Astrocyte of the hippocampus (primary cell): ENCODE results near the gene OGFOD3.

Experiments
- DNase-seq: peaks from one replicate; pipeline ENCODE4 v3.0.0; 2011; ENCODE audit warnings: low read depth, low spot score

The OGFOD3 gene

GRCh38 chr17:82446649-82447048 is 28.3 kb upstream of the OGFOD3 start:
- no peak for DNase-seq

- DNase-seq: no peak
Observed at GRCh38 chr17:82446124-82446523, 27.7 kb upstream of the OGFOD3 start.

GRCh38 chr17:82445542-82445941 is 27.2 kb upstream of the OGFOD3 start:
- no peak for DNase-seq

- peak; percentile 48 for DNase-seq
Observed at GRCh38 chr17:82444941-82445521, 26.6 kb upstream of the OGFOD3 start.

- no peak for DNase-seq
Observed at GRCh38 chr17:82444284-82444893, 26.0 kb upstream of the OGFOD3 start.

GRCh38 chr17:82443465-82444283 is 25.3 kb upstream of the OGFOD3 start:
- DNase-seq: no peak

GRCh38 chr17:82442643-82443464 is 24.5 kb upstream of the OGFOD3 start:
- DNase-seq: no peak

GRCh38 chr17:82441691-82442487 is 23.5 kb upstream of the OGFOD3 start:
- DNase-seq: no peak

- DNase-seq: no peak
Observed at GRCh38 chr17:82440991-82441627, 22.7 kb upstream of the OGFOD3 start.

- DNase-seq: no peak
Observed at GRCh38 chr17:82440469-82440981, 22.1 kb upstream of the OGFOD3 start.

GRCh38 chr17:82439829-82440365 is 21.5 kb upstream of the OGFOD3 start:
- no peak for DNase-seq

- DNase-seq: no peak
Observed at GRCh38 chr17:82439194-82439828, 20.9 kb upstream of the OGFOD3 start.

- no peak for DNase-seq
Observed at GRCh38 chr17:82438401-82439193, 20.2 kb upstream of the OGFOD3 start.

- no peak for DNase-seq
Observed at GRCh38 chr17:82437325-82437668, 18.9 kb upstream of the OGFOD3 start.

GRCh38 chr17:82436601-82437324 is 18.4 kb upstream of the OGFOD3 start:
- no peak for DNase-seq

- DNase-seq: no peak
Observed at GRCh38 chr17:82435601-82436583, 17.5 kb upstream of the OGFOD3 start.

- DNase-seq: peak; percentile 53
Observed at GRCh38 chr17:82435103-82435502, 16.7 kb upstream of the OGFOD3 start.
